GM20000 (cell line): ENCODE results near the gene WSCD2.

Source experiments
- DNase-seq: peaks from one replicate; pipeline ENCODE4 v3.0.0; 2012; ENCODE audit warnings: low spot score
- CTCF ChIP-seq: IDR thresholded peaks from 2 replicates; pipeline ENCODE4 v1.5.1; 2012; ENCODE audit warnings: mild to moderate bottlenecking, control low read depth; ENCODE audit errors: extremely low read depth, missing control alignments

Gene WSCD2

GRCh38 chr12:108109954-108110353 is 19.1 kb upstream of the WSCD2 start:
- DNase-seq: no peak
- TF ChIP-seq CTCF: no peak

- no peak for DNase-seq
- no peak for TF ChIP-seq CTCF
Measured at GRCh38 chr12:108110844-108111243, 18.2 kb upstream of the WSCD2 start.

- DNase-seq: no peak
- TF ChIP-seq CTCF: no peak
Measured at GRCh38 chr12:108112832-108113556, 16.1 kb upstream of the WSCD2 start.

DNA sequence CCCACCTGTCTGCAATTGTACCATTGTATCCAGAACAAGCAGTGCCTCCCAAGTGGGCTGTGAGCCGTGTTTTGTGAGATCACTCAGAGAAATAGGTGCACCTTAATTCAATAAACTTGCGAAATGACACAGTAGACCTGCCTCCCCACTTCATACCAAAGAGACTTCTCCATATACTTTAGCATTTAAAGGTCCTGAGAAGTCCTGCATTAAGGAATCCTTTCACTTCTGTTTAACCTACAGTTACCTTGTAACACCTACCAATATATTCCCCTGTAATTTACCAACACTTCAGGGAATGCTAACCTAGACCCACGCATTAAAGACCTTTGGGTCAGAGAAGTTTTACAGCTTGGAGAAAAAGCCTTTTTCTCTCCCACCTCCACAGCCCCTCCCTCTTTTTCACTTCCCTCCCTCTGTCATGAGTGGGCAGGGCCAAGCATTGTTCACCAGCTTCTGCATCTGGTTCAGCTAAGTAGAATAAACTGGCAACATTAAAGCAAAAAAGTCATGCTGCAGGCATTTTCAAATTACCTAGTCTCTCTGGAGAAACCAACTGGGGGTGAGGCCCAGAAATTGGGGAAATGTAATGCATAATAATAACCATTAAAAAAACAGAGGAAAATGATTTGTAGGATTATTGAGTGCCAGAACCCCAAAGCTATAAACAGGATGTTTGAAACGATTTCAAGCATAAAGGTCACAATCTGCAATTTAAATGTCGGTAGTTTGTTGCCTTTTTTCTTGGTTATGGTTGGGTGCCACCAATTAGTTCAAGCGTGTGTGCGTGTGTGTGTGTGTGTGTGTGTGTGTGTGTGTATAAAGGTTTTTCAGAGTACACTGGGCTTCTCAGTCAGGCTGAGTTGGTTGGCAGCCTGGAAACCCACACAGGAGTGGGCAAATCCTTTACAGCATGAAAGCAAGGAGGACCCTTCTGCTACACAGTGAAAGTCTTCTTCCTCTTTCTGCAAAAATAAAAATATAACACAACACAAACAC is 13.7 kb upstream of the WSCD2 start:
- DNase-seq: no peak
- TF ChIP-seq CTCF: no peak

DNA sequence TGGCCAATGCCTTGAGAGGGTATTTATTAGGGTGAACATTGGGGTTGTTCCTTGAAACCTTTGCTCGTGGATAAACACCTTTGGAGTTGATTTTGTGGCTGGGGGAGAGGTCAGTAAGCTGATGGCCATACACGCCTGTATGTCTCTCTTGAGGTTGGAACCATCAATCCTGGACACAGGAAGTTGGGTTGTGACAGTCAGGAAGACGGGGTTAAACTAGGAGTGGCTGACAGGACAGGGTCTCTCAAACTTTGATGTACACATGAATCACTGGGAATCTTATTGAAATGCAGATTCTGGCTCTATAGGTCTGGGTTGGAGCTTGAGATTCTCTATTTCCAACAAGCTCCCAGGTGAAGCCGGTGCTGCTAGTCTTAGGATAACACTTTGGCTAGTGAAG is 12.8 kb upstream of the WSCD2 start:
- TF ChIP-seq CTCF: no peak
- DNase-seq: no peak

- DNase-seq: no peak
- no peak for TF ChIP-seq CTCF
Measured at GRCh38 chr12:108116699-108117098, 12.4 kb upstream of the WSCD2 start.
